ENCODE data around the gene LEMD1. TPM values are rescaled to one million over a fixed set of nuclear protein-coding genes. Genes with fewer than 3 reads are reported as not detected.
"Not testable (repeated sequence)": the region's sequence is repeated elsewhere in the genome, so short reads cannot be mapped to it uniquely, and the experiment has no call there.

The LEMD1 gene
- total RNA-seq, 1 donor from 2014 or later, result not detected

DNA sequence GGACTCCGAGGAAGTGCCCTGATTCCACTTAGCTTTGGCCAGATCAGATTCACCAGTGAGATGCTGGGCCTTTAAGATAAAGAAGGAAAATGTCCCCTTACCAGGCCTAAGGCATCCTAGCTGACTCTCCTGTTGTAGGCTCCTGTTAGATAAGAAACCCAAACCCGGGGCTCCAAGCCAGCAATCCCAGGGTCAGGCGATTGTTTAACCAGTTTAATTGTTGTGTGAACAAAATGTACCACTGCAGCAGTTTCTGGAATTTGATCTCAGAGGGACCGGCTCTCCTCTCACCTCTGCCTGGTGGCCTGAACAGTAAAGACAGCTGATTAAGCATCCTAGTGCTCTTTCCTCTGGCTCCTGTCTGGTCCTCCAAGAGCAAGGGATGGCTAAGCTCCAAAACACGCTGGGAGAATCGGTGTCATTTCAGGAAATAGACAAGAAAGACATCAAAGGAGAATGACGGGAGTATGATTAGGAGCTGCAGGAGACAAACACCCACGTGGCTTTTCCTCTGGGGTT, 55.9 kb downstream of the LEMD1 start:
- Histone ChIP-seq H3K4me3 (no peak overlapping the region), H3K4me1 (no peaks in the 10 kb centered on the region), H3K36me3 (no peaks in the 10 kb centered on the region), H3K9me3 (no peaks in the 10 kb centered on the region), H3K27me3 (no peaks in the 10 kb centered on the region), H3K27ac (no peak overlapping the region)
- intact Hi-C loops (cut with DNase I), result no loop called here
- no peak for TF ChIP-seq POLR2AphosphoS5 (IDR thresholded peaks at IDR 0.05; ENCODE audit: insufficient read depth in 1 of 2, low read depth in 1 of 2)
- no peak for TF ChIP-seq POLR2A (IDR thresholded peaks at IDR 0.05)
- TF ChIP-seq, protein P1, sequence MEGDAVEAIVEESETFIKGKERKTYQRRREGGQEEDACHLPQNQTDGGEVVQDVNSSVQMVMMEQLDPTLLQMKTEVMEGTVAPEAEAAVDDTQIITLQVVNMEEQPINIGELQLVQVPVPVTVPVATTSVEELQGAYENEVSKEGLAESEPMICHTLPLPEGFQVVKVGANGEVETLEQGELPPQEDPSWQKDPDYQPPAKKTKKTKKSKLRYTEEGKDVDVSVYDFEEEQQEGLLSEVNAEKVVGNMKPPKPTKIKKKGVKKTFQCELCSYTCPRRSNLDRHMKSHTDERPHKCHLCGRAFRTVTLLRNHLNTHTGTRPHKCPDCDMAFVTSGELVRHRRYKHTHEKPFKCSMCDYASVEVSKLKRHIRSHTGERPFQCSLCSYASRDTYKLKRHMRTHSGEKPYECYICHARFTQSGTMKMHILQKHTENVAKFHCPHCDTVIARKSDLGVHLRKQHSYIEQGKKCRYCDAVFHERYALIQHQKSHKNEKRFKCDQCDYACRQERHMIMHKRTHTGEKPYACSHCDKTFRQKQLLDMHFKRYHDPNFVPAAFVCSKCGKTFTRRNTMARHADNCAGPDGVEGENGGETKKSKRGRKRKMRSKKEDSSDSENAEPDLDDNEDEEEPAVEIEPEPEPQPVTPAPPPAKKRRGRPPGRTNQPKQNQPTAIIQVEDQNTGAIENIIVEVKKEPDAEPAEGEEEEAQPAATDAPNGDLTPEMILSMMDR (IDR thresholded peaks at IDR 0.05), result no peak
- no peak for DNase-seq (ENCODE audit: extremely low spot score in 2 of 2)

GRCh38 chr1:205365086-205365485, 56.8 kb downstream of the LEMD1 start:
- DNase-seq (ENCODE audit: extremely low spot score in 2 of 2); intact Hi-C loops (cut with DNase I); H3K36me3 ChIP-seq; H3K27ac ChIP-seq; H3K9me3 ChIP-seq; H3K27me3 ChIP-seq; H3K4me1 ChIP-seq; H3K4me3 ChIP-seq: not testable (repeated sequence)

DNA sequence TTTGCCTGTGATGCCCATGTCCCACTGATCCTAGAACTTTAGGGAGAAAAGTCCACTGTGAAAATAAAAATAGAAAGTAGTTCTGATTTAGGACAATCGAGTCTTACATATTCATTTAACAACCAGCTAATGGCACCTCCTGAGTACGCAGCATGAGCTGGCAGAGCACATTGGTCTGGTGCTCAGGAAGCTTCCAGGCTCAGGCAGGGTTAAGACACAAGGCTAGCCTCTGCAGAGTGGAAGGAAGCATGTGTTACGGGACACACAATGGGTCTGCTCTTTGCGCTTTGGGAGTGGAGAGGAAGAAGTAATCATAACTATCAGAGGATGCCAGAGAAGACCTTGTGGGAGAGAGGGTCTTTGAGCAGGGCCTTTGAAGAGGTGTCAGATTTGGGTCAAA, 61.0 kb downstream of the LEMD1 start:
- Histone ChIP-seq H3K4me3 (no peak overlapping the region), H3K27ac (no peak overlapping the region)
- intact Hi-C loops (cut with DNase I), result no loop called here

GRCh38 chr1:205359771-205360565, 61.9 kb downstream of the LEMD1 start:
- Histone ChIP-seq H3K4me3 (no peak overlapping the region), H3K9me3 (no peaks in the 10 kb centered on the region), H3K36me3 (no peaks in the 10 kb centered on the region), H3K4me1 (peaks cover 9% of the 10 kb centered on the region), H3K27ac (no peak overlapping the region), H3K27me3 (no peaks in the 10 kb centered on the region)
- intact Hi-C loops (cut with DNase I), result loop anchor here (5.0 kb wide), 1 partner anchor 127 kb away; no protein-coding TSS in a partner anchor
- TF ChIP-seq POLR2AphosphoS5 (IDR thresholded peaks at IDR 0.05; ENCODE audit: insufficient read depth in 1 of 2, low read depth in 1 of 2), result no peak
- TF ChIP-seq POLR2A (IDR thresholded peaks at IDR 0.05), result no peak
- TF ChIP-seq, protein P1 (IDR thresholded peaks at IDR 0.05), result no peak
- DNase-seq (ENCODE audit: extremely low spot score in 2 of 2), result no peak

More for the DNA sequence above, 61.0 kb downstream of the LEMD1 start:
- Histone ChIP-seq H3K27me3 (no peaks in the 10 kb centered on the region), H3K4me1 (peaks cover 9% of the 10 kb centered on the region), H3K9me3 (no peaks in the 10 kb centered on the region), H3K36me3 (no peaks in the 10 kb centered on the region)
- no peak for DNase-seq (ENCODE audit: extremely low spot score in 2 of 2)
- TF ChIP-seq POLR2A (IDR thresholded peaks at IDR 0.05), result no peak
- TF ChIP-seq, protein P1 (IDR thresholded peaks at IDR 0.05), result no peak

- no peak for DNase-seq (ENCODE audit: extremely low spot score in 2 of 2)
- H3K9me3 ChIP-seq, result no peaks in the 10 kb centered on the region
- no peak overlapping the region for H3K4me3 ChIP-seq
- intact Hi-C loops (cut with DNase I), result loop anchor here (5.0 kb wide), 1 partner anchor 129 kb away; no protein-coding TSS in a partner anchor
- no peaks in the 10 kb centered on the region for H3K27me3 ChIP-seq
- no peaks in the 10 kb centered on the region for H3K36me3 ChIP-seq
- TF ChIP-seq, protein P1 (IDR thresholded peaks at IDR 0.05), result no peak
- TF ChIP-seq POLR2A (IDR thresholded peaks at IDR 0.05), result no peak
- no peak for TF ChIP-seq POLR2AphosphoS5 (IDR thresholded peaks at IDR 0.05; ENCODE audit: insufficient read depth in 1 of 2, low read depth in 1 of 2)
- H3K27ac ChIP-seq, result no peak overlapping the region
- H3K4me1 ChIP-seq, result peaks cover 9% of the 10 kb centered on the region
Measured at GRCh38 chr1:205358579-205358978, 63.3 kb downstream of the LEMD1 start.

Data from vagina (tissue), 2 donors.